ENCODE results near the gene AK5. TPM values are rescaled to one million over a fixed set of nuclear protein-coding genes. Genes with fewer than 3 reads are reported as not detected.

AK5 gene
- total RNA-seq, 4 donors from 2014 or later: 16.7 to 21.3 (median 20.0) TPM

DNA sequence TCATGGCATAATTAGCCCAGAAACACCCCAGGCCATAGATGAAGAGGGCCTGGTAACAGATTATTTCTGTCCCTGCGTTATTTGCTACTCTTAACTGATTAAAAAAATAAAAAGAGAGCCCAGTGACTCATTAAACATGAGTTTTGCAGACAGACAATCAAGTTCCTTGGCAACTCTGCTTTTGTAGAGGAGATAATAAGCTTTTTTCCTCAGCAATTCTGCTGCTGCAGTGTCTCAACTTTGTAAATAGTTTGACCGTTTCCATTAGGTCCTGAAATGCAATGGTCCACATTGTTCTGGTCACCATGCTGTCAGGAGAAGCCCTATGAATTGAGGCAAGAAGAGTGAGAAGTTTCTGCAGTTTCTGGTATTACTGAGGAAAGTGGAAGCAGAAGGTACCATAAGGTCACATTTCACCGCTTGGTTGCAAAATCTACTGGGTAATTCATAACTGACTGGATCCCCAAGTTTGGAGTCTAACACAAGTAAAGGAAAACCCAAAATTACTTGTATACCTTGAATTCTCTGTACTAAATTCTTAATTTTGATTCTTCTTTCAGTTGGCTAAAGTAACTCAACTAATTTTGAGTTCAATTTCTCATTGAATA, 261.1 kb downstream of the AK5 start:
- H3K27ac ChIP-seq: no peak overlapping the region
- TF ChIP-seq, protein P1, sequence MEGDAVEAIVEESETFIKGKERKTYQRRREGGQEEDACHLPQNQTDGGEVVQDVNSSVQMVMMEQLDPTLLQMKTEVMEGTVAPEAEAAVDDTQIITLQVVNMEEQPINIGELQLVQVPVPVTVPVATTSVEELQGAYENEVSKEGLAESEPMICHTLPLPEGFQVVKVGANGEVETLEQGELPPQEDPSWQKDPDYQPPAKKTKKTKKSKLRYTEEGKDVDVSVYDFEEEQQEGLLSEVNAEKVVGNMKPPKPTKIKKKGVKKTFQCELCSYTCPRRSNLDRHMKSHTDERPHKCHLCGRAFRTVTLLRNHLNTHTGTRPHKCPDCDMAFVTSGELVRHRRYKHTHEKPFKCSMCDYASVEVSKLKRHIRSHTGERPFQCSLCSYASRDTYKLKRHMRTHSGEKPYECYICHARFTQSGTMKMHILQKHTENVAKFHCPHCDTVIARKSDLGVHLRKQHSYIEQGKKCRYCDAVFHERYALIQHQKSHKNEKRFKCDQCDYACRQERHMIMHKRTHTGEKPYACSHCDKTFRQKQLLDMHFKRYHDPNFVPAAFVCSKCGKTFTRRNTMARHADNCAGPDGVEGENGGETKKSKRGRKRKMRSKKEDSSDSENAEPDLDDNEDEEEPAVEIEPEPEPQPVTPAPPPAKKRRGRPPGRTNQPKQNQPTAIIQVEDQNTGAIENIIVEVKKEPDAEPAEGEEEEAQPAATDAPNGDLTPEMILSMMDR (IDR thresholded peaks at IDR 0.05): no peak
- TF ChIP-seq POLR2A (IDR thresholded peaks at IDR 0.05): no peak
- TF ChIP-seq EP300 (IDR thresholded peaks at IDR 0.05): no peak
- no peaks in the 10 kb centered on the region for H3K36me3 ChIP-seq
- WGBS, 2 donors: 73 to 77% methylated on average over 3 of the region's 3 CpGs
- no peaks in the 10 kb centered on the region for H3K9me3 ChIP-seq
- H3K27me3 ChIP-seq: no peaks in the 10 kb centered on the region
- no peak overlapping the region for H3K4me3 ChIP-seq
- no peak for DNase-seq (ENCODE audit: low spot score in 2 of 2)
- peaks cover 0 to 20% (median 0%) of the 10 kb centered on the region in 4 donors for H3K4me1 ChIP-seq

DNA sequence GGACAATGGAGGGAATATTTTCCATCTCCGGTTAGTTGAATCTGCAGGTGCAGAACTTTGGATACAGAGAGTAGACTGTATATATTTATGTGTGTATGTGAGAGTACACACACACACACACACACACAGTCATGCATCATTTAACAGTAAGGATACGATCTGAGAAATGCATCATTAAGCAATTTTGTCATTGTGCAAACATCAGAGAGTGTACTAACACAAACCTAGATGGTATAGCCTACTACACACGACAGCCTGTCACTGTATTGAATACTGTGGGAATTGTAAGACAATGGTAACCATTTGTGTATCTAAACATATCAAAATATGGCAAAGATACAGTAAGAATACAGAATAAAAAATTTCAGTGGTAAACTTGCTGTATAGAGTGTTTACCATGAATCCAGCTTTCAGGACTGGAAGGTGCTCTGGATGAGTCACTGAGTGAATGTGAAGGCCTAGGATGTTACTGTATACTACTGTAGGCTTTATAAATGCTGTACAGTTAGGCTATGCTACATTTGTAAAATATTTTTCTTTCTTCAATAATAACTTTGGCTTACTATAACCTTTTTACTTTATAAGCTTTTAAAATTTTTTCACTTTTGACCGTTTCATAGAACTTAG, 262.1 kb downstream of the AK5 start:
- TF ChIP-seq, protein P1 (IDR thresholded peaks at IDR 0.05): no peak
- TF ChIP-seq POLR2A (IDR thresholded peaks at IDR 0.05) (no peak), EP300 (IDR thresholded peaks at IDR 0.05) (no peak)
- no peak overlapping the region for H3K4me3 ChIP-seq
- WGBS, 2 donors: 82 to 84% methylated on average over 4 of the region's 4 CpGs

DNA sequence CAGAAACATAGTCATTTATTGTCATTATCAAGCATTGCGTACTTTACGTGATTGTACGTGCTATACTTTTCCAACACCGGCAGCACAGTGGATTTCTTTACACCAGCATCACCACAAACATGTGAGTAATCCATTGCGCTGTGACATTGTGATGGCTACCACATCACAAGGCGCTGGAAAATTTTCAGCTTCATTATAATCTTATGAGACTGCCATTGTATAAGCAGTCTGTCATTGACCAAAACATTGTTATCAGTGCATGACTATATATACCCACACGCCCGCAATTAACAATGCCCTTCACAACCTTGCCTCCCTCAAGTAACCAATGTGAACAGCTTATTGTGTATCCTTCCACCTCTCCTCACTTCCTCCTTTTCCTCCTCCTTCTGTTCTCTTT, 263.0 kb downstream of the AK5 start:
- peaks cover 0 to 4% (median 0%) of the 10 kb centered on the region in 4 donors for H3K4me1 ChIP-seq
- no peak for DNase-seq (ENCODE audit: low spot score in 2 of 2)
- 84 to 86% methylated on average over 8 of the region's 8 CpGs for WGBS, 2 donors
- H3K9me3 ChIP-seq: no peaks in the 10 kb centered on the region
- H3K27ac ChIP-seq: no peak overlapping the region
- no peak for TF ChIP-seq EP300 (IDR thresholded peaks at IDR 0.05)
- TF ChIP-seq, protein P1 (IDR thresholded peaks at IDR 0.05): no peak
- no peak for TF ChIP-seq POLR2A (IDR thresholded peaks at IDR 0.05)
- H3K27me3 ChIP-seq: no peaks in the 10 kb centered on the region
- no peaks in the 10 kb centered on the region for H3K36me3 ChIP-seq
- H3K4me3 ChIP-seq: no peak overlapping the region

More for the DNA sequence above, 262.1 kb downstream of the AK5 start:
- Histone ChIP-seq H3K9me3 (no peaks in the 10 kb centered on the region), H3K36me3 (no peaks in the 10 kb centered on the region), H3K27me3 (no peaks in the 10 kb centered on the region), H3K4me1 (peaks cover 0 to 13% (median 0%) of the 10 kb centered on the region in 4 donors), H3K27ac (no peak overlapping the region)
- no peak for DNase-seq (ENCODE audit: low spot score in 2 of 2)

DNA sequence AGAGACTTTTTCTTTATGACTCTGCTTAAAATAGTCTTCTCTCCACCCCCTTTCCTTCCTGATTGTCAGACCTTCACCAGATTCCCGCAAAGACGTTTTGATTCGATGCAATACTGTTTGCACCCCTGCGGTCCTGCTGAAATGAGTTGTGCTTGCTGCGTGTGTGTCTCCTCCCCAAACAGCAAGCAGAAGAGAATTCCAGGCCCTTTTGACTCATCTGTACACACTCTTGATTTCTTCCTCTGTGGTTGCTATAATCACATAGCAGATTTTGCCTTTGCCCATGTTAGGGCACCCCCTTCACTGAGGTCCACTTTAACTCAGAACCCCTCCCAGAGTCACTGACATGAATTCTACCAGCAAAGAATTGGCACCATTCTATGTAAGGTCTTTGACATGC, 264.2 kb downstream of the AK5 start:
- H3K27ac ChIP-seq: no peak overlapping the region
- no peak overlapping the region for H3K4me3 ChIP-seq
- WGBS, 2 donors: 60 to 69% methylated on average over 5 of the region's 5 CpGs
- no peaks in the 10 kb centered on the region for H3K9me3 ChIP-seq
- DNase-seq (ENCODE audit: low spot score in 2 of 2): no peak
- H3K36me3 ChIP-seq: no peaks in the 10 kb centered on the region
- no peak for TF ChIP-seq POLR2A (IDR thresholded peaks at IDR 0.05)
- TF ChIP-seq, protein P1 (IDR thresholded peaks at IDR 0.05): no peak
- TF ChIP-seq EP300 (IDR thresholded peaks at IDR 0.05): no peak
- H3K27me3 ChIP-seq: no peaks in the 10 kb centered on the region
- H3K4me1 ChIP-seq: no peaks in the 10 kb centered on the region

DNA sequence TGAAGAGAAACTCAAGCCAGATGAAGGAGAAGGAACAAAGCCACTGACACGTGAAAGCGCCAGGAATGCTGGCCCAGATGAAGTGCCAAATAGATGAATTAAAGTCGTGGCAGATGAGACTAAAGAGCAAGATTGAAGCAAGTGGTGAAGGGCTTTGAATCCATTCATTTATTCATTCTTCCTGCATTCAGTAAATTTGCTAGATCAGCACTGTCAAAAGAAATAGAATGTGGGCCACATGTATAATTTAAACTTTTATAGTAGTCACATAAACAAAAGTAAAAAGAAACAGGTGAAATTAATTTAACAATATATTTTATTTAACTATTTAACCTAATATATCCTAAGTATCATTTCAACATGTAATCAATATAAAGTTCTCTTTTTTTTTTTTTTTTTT, 265.1 kb downstream of the AK5 start:
- Histone ChIP-seq H3K9me3 (no peaks in the 10 kb centered on the region), H3K4me3 (no peak overlapping the region), H3K27me3 (no peaks in the 10 kb centered on the region), H3K36me3 (no peaks in the 10 kb centered on the region), H3K27ac (no peak overlapping the region), H3K4me1 (no peaks in the 10 kb centered on the region)
- TF ChIP-seq POLR2A (IDR thresholded peaks at IDR 0.05): no peak
- TF ChIP-seq, protein P1 (IDR thresholded peaks at IDR 0.05): no peak
- no peak for TF ChIP-seq EP300 (IDR thresholded peaks at IDR 0.05)
- DNase-seq (ENCODE audit: low spot score in 2 of 2): no peak
- 73 to 85% methylated on average over 3 of the region's 3 CpGs for WGBS, 2 donors

All from tibial nerve (tissue), 4 donors.